NCI-H748 treated with DMSO at 0.1 percent for 48 hours (cell line): ENCODE data around the gene PHLPP1.
"Not testable (repeated sequence)": the region's sequence is repeated elsewhere in the genome, so short reads cannot be mapped to it uniquely, and the experiment has no call there.

Source experiments
- DNase-seq: peaks from one replicate; lab custom pipeline; 2025; lab: John Stamatoyannopoulos, UW

The PHLPP1 gene

DNA sequence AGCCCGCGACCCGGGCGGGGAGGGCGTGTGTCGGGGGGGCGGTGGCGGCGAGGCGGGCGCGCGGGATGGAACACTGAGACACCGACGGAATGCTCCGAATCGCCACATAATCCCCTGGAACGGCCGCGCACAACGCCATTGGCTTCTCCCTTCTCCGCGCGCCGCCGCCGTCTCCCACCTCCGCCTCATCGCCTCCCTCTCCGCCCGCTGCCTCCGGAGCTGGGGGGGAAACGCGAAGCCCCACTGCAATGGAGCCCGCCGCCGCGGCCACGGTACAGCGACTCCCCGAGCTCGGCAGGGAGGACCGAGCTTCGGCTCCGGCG is at the start of gene PHLPP1:
PHLPP1 (plus strand) TSS at position 106 of the 323 bp plus-strand sequence; CDS start at position 249, 143 bp downstream.
- DNase-seq, result no peak

DNA sequence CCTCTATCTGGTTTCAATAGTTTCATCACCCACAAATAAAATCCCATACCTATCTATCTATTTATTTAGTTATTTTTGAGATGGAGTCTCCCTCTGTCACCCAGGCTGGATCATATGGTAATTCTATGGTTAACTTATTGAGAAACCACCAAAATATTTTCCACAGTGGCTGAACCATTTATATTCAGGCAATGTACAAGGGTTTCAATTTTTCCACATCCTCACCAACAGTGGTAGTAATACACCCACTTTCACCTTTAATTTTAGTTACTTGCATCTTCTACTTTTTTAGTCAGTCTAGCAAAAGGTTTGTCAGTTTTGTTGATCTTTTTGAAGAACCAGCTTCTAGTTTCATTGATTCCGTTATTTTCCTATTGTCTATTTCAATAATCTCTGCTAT is 46.1 kb upstream of the PHLPP1 start:
- no peak for DNase-seq

DNA sequence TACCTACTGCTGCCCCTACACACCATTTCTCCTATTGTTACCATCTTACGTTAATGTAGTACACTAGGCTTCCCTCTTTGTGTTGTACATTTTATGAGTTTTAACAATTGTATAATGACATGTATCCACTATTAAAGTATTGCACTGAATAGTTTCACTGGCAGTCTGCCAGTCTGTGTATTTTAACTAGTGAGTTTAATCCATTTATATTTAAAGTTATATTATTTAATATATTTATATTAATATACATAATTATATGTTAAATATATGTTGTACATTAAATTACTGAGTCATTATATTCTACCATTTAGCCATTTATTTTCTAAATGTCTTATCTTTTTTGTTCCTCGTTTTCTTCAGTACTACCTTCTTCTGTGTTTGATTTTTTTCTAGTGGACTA is 44.8 kb upstream of the PHLPP1 start:
- DNase-seq, result no peak

DNA sequence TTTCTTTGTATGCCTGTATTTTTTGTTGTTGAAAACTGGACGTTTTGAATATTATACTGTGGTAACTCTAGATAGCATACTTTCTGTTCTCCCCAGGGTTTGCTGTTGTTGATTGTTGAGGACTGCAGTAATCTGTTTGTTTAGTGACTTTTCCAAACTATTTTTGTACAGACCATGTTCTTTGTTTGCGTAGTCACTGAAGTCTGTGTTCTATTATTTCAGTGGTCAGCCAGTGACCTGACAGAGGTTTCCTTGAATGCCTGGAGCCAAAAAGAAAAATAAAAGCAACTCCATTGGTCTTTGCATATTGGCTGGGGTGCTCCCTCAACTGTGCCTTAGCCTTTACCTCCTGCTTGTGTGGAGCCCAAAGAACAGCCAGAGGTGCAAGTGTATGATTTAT is 42.7 kb upstream of the PHLPP1 start:
- DNase-seq, result no peak

DNA sequence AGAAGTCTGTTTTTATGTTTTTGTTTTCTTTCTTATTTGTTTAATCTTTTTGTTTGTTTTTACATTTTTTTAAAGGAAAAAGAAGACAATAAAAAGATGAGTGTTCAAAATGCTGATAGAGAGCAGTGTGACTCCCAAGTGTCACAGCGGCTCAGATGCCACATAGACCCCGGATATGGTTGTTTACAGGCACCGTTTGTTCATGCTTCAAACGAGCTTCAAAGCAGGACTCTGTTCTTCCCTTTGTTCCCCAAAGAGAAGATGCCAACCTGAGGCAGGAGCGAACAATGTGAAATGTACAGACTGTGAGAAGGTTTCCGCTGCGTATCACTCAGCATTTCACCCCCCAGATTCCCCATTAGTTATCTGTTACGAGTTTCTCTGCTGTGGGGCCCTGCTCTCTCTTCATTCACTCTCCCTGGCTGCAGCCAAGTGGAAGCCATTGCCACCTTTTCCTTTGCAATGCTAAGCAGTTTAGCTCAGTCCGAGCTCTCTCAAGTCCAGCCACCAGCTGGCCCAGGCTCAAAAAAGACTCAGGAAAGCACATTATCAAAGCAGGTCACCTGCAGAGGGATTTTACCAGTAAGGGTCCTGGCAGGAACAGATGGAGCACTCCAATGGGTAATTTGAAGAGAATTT is 36.4 kb upstream of the PHLPP1 start:
- DNase-seq, result no peak

DNA sequence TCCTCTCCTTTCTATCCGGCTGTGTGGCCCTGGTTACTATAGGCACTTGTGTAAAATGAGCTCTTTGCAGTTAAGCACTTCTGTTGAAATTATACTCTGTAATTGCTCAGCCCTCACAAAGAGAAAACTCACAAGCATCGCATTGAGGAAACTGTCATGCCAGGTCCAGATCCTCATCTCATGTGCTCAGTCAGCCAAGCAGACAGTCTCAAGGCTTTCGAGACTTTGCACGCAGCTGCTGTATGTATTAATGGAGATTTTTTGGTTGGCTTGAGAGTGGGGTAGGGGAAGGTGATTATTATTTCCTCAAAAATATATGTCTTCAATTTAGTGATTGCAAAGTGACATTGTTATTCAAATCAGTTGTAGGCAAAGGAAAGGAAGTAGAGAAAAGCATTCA is 33.0 kb upstream of the PHLPP1 start:
- peak; percentile 60 for DNase-seq

DNA sequence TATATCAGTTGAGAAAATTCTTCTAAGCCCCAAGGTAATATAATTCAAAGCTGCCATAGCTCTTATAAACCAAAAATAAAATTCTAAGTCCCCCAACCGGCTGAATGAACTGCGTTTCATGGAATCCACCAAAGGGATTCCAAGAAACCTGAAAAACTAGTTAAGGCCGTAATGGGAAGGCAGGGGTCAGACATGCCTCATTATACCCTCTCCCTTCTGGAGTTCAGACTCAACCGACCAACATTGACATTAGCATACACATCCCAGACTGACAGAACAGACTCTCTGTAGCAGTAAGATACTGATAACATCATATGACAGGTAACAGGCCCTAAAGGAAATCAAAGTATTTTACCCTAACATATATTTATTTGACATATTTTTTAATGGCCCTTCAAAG is 31.4 kb upstream of the PHLPP1 start:
- DNase-seq, result no peak

DNA sequence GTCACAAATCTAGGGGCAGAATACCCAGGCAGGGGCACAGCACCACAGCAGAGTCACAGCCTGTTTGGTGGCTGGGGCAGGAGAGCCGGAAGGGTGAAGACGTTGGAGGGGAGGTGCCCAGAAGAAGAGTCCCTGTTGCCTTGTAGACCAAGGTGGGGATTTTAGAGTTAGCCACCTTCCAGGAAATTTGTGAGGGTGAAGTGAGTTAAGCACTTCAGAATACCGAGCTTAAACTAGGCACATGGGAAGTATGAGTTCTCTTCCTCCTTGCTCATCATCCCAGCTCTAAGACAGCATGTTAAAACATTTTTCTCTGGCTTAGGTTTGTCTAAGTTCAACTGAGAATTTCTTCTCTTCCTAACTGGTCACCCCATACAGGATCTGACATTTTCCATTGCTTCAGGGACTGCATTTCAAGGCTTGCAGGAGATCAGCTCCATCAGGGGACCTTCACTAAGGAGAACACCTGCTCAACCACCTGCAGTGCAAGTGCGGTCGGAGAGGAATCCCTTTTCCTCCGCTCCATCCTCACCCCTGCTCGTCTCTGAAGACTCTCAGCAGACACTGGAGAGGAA is 26.5 kb upstream of the PHLPP1 start:
- no peak for DNase-seq

DNA sequence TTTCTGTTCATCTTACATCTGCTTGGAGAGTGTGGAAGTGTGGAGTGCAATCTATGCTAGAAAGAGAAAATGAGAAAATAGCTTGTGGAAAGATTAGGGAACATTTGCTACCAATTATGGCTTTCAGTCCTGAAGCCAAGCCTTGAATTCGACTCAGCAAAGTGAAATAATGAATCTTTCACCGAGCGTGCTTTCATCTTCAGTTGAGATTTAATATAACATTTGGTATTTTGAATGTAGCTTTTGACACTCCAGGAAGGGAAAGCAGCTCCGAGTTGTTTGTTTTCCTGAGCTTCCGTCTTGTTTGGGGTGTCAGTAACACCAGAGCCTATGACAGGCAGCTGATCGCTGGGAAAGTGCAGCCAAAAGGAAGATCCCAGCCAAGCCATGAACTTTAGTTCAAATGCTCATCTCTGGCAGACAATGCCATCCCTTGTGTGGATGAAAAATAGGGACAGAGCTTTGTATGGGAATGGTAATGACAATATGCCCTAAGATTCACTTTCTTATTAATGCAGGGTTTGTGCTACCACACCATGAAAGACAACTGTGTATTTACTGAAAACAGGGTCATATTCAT is 25.0 kb upstream of the PHLPP1 start:
- DNase-seq, result no peak

DNA sequence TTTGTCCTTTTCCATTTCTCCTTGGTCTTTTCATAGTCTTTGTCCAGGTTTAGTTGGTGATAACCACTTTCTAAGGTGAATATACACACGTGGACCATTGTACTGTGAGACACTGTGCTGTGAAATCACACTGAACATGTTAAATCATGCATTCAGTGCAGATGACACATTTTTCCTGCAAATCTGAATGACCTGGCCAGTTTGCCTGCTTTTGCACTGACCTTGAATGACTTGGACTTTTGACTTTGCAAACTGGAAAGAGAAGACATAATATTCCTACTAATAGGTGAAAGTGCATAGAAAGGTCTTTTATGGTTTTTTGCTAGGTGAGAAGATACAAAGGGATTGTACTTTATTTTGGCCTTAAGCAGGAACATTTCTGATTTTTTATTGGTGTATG is 21.7 kb upstream of the PHLPP1 start:
- DNase-seq, result no peak

DNA sequence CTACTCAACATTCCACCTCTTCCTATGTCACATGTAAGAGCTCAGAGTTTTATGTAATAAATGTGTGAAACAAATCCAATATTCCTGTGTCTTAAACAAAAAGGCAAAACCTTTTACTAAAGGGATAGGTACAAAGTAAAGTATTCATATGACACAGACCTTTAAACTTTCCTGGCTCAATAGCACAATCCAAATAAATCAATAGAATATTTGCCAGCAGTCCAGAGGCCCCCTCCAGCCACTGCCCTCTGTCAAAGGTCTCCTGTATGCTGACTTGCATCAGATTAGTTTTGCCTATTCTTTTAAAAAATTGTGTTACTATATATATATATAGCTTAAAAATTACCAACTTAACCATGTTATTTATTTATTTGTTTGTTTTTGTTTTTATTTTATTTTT is 17.7 kb upstream of the PHLPP1 start:
- DNase-seq, result no peak

DNA sequence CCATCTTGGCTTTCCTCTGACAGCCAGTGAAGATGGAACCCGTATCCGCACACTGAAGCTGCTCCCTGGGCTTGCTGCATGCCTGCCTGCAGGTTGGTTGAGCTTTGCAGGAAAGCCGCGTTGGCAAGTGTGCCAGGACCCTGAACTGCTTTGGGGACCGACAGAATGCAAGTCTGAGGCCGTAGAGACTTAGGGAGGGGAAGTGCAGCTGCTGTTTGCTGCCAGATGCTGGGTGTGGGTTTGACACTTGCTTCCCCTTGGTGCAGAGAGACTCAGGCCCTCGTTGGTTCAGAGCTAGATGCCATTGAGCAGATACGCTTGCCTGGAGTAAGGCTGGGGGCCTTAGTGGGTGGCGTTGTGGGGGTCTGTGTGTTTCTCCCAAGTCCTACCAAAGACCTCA is 13.1 kb upstream of the PHLPP1 start:
- DNase-seq, result no peak

DNA sequence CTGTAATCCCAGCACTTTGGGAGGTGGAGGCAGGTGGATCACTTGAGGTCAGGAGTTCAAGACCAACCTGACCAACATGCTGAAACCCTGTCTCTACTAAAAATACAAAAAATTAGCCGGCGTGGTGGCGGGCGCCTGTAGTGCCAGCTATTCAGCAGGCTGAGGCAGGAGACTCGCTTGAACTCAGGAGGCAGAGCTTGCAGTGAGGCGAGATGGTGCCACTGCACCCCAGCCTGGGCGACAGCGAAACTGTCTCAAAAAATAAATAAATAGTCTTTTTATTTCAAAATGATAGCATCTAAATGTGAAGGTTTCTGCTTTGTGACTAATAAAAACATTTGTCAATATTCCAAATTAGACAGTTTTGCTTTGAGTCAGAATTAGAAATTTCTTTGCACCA is 8.5 kb upstream of the PHLPP1 start:
- DNase-seq, result not testable (repeated sequence)

DNA sequence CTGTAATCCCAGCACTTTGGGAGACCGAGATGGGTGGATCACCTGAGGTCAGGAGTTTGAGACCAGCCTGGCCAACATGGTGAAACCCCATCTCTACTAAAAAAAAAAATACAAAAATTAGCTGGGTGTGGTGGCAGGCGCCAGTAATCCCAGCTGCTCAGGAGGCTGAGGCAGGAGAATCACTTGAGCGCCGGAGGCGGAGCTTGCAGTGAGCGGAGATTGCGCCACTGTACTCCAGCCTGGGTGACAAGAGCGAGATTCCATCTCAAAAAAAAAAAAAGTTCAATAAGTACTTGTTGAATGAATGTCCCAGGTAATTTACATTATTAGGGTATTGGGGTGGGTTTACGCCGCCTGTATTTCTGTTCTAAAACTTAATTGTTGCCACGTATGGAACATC is 5.4 kb upstream of the PHLPP1 start:
- DNase-seq, result not testable (repeated sequence)

DNA sequence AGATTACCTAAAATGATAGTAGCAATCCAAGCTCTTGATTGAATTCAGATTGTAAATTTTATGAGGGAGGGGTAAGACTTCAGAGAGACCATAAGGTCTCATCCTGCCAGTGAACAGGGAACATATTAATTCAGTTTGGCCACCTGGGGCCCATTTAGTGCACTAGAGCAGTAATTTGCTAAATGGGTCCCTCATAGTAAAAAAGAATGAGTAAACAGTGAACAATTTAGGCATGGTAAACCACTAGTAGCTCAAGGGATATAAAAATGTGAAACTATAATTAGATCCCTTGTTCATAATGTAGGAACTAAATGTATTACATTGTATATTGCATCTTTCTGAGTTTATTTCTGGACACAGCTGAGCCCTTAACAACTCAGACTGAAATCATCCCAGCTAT is 4.9 kb upstream of the PHLPP1 start:
- peak; percentile 99 for DNase-seq

DNA sequence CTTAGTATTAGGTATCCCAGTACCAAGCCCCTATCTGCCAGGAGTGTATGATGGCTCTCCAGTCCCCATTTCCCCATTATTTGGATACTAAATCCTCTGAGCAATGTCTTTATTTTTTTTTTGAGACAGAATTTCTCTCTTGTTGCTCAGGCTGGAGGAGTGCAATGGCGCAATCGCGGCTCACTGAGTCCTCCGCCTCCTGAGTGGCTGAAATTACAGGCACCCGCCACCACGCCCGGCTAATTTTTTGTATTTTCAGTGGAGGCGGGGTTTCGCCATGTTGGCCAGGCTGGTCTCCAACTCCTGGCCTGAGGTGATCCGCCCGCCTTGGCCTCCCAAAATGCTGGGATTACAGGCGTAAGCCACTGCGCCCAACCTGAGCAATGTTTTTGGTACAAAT is 3.6 kb upstream of the PHLPP1 start:
- DNase-seq, result no peak

DNA sequence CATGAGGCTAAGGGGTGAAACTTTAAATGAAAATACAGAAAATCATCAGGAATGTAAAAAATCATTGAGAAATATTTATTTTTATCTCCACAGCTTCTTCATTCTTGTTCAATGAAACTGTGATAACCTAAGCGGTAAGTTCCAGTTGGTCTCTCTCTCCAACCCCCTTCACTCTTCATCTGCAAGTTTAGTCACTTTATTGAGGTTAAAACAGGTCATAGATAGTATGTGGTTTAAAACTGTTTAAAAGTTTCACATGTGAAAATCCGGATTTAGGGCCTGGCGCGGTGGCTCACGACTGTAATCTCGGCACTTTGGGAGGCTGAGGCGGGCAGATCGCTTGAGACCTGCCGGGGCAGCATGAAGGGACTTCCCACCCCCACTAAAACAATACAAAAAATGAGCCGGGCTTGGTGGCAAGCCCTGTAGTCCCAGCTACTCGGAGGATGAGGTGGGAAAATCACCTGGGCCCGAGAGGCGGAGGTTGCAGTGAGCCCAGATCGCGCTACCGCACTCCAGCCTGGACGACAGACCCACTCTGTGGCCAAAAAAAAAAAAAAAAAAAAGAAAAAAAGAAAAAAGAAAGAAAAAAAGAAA is 1.6 kb upstream of the PHLPP1 start:
- no peak for DNase-seq

DNA sequence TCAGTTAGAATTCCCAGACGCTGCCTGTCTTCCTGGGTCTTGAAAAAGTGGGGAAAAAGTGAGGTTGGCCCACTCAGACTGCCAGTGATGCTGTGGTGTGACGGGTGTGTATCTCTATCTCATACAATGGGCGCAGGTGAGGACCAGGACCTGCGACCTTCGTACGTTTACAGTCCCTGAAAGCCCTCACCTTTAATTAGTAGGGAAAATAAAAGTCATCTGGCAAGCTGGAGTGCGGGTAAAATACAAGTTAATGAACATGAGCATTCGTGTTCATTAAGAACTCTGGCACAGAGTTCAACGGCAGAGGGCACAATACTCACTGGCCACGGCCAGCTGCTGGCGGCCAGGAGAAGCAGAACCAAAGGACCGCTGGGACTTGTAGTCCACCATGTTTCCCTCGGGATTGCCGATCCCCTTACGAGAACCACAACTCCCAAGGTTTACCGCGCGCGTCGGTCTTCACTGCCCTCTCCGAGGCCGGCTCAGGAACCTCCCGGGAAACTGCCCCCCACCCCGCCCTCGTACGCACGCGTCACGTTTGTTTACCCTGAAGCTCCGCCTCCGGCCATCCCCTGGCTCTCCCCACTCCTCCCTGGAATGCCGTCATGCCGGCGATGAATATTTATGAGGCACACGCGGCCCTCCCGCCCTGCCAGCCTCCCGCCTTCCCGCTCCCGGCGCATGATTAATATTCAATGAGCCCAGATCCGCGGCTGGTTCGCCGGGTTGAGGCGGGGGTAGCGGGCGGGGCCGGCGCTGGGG is 488 bp upstream of the PHLPP1 start:
- DNase-seq, result peak; percentile 99

DNA sequence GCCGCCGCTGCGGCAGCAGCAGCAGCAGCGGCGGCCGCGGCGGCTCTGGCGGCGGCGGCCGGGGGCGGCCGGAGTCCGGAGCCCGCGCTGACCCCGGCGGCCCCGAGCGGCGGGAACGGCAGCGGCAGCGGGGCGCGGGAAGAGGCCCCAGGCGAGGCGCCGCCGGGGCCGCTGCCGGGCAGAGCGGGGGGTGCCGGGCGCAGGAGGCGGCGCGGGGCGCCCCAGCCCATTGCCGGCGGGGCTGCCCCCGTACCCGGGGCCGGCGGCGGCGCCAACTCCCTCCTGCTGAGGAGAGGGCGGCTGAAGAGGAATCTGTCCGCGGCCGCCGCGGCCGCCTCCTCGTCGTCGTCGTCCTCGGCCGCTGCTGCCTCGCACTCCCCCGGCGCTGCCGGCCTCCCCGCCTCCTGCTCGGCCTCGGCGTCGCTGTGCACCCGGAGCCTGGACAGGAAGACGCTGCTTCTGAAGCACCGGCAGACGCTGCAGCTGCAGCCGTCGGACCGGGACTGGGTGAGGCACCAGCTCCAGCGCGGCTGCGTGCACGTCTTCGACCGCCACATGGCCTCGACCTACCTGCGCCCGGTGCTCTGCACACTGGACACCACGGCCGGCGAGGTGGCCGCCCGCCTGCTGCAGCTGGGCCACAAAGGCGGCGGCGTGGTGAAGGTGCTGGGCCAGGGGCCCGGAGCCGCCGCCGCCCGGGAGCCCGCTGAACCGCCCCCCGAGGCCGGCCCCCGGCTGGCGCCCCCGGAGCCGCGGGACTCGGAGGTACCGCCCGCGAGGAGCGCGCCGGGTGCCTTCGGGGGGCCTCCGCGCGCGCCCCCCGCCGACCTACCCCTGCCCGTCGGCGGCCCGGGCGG is 646 bp downstream of the PHLPP1 start:
- DNase-seq, result peak; percentile 17

DNA sequence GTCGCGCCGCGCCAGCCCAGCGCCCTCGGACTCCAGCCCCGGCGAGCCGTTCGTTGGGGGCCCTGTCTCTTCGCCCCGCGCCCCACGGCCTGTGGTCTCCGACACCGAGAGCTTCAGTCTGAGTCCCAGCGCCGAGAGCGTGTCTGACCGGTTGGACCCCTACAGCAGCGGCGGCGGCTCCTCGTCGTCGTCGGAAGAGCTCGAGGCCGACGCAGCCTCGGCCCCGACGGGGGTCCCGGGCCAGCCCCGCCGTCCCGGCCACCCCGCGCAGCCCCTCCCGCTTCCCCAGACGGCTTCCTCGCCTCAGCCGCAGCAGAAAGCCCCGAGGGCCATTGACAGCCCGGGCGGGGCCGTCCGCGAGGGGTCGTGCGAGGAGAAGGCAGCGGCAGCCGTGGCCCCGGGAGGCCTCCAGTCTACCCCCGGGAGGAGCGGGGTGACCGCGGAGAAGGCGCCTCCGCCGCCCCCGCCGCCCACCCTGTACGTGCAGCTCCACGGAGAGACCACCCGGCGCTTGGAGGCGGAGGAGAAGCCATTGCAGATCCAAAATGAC is 1.4 kb downstream of the PHLPP1 start:
- DNase-seq, result peak; percentile 33

DNA sequence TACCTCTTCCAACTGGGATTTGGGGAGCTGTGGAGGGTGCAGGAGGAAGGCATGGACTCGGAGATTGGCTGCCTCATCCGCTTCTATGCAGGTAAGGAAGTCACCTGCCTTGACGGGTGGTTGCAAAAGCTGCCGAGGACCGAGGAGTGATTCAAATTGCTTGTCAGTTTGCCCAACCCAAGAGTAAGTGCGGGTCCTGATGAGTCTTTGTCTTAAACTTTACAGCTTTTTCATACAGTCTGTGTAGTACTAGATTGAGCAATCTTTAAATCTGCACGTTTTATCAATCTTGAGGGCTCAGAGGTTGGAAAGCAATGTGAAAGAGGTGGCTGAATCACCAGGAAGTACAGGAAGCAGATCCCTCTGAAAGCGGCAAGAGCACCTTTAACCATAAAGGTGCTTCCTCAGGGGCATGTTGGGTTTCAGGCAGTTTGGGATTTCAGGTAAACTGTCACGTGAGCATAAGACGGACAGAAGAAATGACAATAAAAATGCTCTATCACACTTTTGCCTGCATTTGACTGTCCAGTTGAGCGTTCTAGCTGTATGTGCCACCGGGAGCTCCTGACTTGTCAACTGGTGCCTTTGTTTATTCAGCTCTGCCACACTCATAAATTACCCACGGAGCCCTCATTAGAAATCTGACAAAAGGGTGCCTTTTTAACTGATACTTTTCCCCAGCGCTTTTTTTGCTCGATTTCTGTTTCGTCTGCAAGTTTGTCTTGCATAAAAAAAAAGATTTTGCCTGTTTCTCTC is 2.0 kb downstream of the PHLPP1 start:
- peak; percentile 87 for DNase-seq
